IPS-18a (cell line): ENCODE data around the gene GGA1.
"Not testable (repeated sequence)": the region's sequence is repeated elsewhere in the genome, so short reads cannot be mapped to it uniquely, and the experiment has no call there.

Source experiments
- H3K27ac ChIP-seq: one replicate; pipeline ENCODE4 v1.5.1; 2013; ENCODE audit warnings: low read length
- H3K27me3 ChIP-seq: one replicate; pipeline ENCODE4 v1.6.1; 2013; ENCODE audit warnings: mild to moderate bottlenecking, low read length; ENCODE audit not compliant: control insufficient read depth, insufficient read depth
- H3K36me3 ChIP-seq: one replicate; pipeline ENCODE4 v1.6.1; 2013; ENCODE audit warnings: low read depth, low read length; ENCODE audit not compliant: control insufficient read depth
- H3K4me1 ChIP-seq: one replicate; pipeline ENCODE4 v1.6.1; 2013; ENCODE audit warnings: low read depth, low read length; ENCODE audit not compliant: control insufficient read depth
- H3K4me3 ChIP-seq: one replicate; pipeline ENCODE4 v1.5.1; 2013; ENCODE audit warnings: low read length
- H3K9ac ChIP-seq: one replicate; pipeline ENCODE4 v1.6.1; 2013; ENCODE audit warnings: mild to moderate bottlenecking, low read length, moderate library complexity
- H3K9me3 ChIP-seq: one replicate; pipeline ENCODE4 v1.6.1; 2013; ENCODE audit warnings: low read depth, low read length; ENCODE audit not compliant: control insufficient read depth

GGA1 gene

GRCh38 chr22:37578002-37578401 lies 30.6 kb upstream of the GGA1 start:
- no peaks in the 10 kb centered on the region for H3K27me3 ChIP-seq
- no peaks in the 10 kb centered on the region for H3K4me1 ChIP-seq
- no peak overlapping the region for H3K4me3 ChIP-seq
- no peaks in the 10 kb centered on the region for H3K9me3 ChIP-seq
- no peak overlapping the region for H3K9ac ChIP-seq
- no peaks in the 10 kb centered on the region for H3K36me3 ChIP-seq
- no peak overlapping the region for H3K27ac ChIP-seq

- H3K27ac ChIP-seq = no peak overlapping the region
- no peaks in the 10 kb centered on the region for H3K9me3 ChIP-seq
- peaks cover 3% of the 10 kb centered on the region for H3K4me1 ChIP-seq
- no peak overlapping the region for H3K9ac ChIP-seq
- H3K27me3 ChIP-seq = no peaks in the 10 kb centered on the region
- H3K4me3 ChIP-seq = no peak overlapping the region
- H3K36me3 ChIP-seq = no peaks in the 10 kb centered on the region
These were observed 27.1 kb upstream of the GGA1 start for GRCh38 chr22:37581504-37581903.

DNA sequence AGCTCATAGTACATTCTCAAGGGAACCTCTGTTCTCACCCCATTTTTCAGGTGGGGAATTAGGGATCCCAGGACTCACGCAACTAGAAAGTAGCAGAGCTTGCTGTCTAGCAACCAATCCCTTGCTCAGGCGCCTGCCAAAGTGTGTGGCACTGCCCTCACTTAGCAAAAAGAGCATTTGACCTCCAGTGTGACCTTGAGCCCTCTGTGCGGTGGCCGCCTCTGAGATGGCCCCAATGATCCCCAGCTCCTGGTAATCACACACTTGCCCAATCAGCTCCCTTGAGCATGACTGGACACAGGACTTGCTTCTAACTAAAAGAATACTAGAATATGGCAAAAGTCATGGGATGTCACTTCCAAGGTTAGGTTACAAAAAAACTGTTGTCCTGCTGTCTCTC lies 26.1 kb upstream of the GGA1 start:
- Histone ChIP-seq H3K27me3 (no peaks in the 10 kb centered on the region), H3K27ac (no peak overlapping the region), H3K4me3 (no peak overlapping the region), H3K4me1 (peaks cover 3% of the 10 kb centered on the region), H3K36me3 (no peaks in the 10 kb centered on the region), H3K9me3 (no peaks in the 10 kb centered on the region), H3K9ac (no peak overlapping the region)

- H3K4me3 ChIP-seq = no peak overlapping the region
- H3K4me1 ChIP-seq = peaks cover 3% of the 10 kb centered on the region
- no peaks in the 10 kb centered on the region for H3K27me3 ChIP-seq
- no peaks in the 10 kb centered on the region for H3K9me3 ChIP-seq
- H3K27ac ChIP-seq = no peak overlapping the region
- no peaks in the 10 kb centered on the region for H3K36me3 ChIP-seq
- no peak overlapping the region for H3K9ac ChIP-seq
These were observed 20.0 kb upstream of the GGA1 start for GRCh38 chr22:37588546-37589215.

DNA sequence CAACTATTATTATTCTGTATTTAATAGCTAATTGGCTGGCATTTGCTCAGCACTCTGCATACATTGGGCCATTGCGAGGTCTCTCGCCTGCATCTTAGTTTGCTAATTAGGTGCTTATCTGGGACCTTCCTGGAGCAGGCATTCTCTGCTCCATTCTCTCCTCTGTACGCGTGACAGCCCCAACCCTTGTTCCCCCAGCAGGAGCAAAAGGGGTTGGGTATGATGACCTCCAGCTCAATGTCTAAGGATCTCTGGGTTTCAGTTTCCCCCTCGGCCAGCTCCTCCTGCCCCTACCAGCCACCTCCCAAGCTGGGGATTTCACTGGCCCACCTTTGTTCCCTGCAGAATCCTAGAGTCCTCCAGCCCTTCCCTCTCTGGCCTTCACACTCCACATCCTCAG lies 19.0 kb upstream of the GGA1 start:
- Histone ChIP-seq H3K27ac (no peak overlapping the region), H3K4me3 (no peak overlapping the region), H3K9ac (no peak overlapping the region), H3K36me3 (no peaks in the 10 kb centered on the region), H3K9me3 (no peaks in the 10 kb centered on the region), H3K27me3 (no peaks in the 10 kb centered on the region), H3K4me1 (peaks cover 3% of the 10 kb centered on the region)

GRCh38 chr22:37591081-37591480 lies 17.6 kb upstream of the GGA1 start:
- H3K36me3 ChIP-seq, H3K9me3 ChIP-seq, H3K27ac ChIP-seq, H3K4me3 ChIP-seq, H3K4me1 ChIP-seq, H3K9ac ChIP-seq, H3K27me3 ChIP-seq: not testable (repeated sequence)

DNA sequence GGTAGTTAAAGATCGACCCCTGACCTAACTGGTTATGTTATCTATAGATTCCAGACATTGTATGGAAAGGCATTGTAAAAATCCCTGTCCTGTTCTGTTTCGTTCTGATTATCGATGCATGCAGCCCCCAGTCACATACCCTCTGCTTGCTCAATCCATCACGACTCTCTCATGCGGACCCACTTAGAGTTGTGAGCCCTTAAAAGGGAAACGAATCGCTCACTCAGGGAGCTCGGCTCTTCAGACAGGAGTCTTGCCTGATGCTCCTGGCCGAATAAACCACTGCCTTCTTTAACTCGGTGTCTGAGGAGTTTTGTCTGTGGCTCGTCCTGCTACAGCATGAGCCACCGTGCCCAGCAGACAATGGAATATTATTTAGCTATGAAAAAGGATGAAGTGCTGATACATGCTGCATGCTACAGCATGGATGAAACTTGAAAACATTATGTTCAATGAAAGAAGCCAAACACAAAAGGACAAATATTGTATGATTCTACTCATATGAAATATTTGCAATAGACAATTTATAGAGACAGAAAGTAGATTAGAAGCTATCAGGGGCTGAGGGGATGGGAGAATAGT lies 16.7 kb upstream of the GGA1 start:
- no peaks in the 10 kb centered on the region for H3K4me1 ChIP-seq
- no peak overlapping the region for H3K27ac ChIP-seq
- H3K9me3 ChIP-seq = no peaks in the 10 kb centered on the region
- no peak overlapping the region for H3K9ac ChIP-seq
- peak overlapping the region; percentile 26 for H3K4me3 ChIP-seq
- H3K27me3 ChIP-seq = no peaks in the 10 kb centered on the region
- no peaks in the 10 kb centered on the region for H3K36me3 ChIP-seq

DNA sequence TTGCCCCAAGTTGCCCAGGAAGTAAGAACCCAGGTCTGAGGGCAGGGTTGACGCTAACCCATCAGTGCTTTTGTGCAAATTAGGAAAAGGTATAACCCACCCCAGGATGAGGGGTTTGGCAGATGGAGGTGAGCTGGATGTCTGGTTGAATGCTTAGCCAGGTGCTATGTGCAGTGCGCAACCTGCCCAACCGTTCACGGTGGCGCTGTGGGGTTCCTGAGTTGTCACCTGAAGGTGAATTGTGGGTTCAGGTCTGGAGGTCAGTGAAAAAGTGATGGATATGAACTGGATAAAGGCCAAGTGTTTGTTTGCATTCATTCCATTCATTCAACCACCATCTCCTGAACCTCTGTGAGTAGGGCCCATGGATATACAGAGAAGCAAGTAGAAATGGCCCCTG lies 14.4 kb upstream of the GGA1 start:
- H3K27ac ChIP-seq = no peak overlapping the region
- no peaks in the 10 kb centered on the region for H3K36me3 ChIP-seq
- H3K9ac ChIP-seq = no peak overlapping the region
- H3K9me3 ChIP-seq = no peaks in the 10 kb centered on the region
- H3K4me1 ChIP-seq = no peaks in the 10 kb centered on the region
- no peaks in the 10 kb centered on the region for H3K27me3 ChIP-seq
- no peak overlapping the region for H3K4me3 ChIP-seq

- no peak overlapping the region for H3K9ac ChIP-seq
- no peak overlapping the region for H3K27ac ChIP-seq
- peaks cover 7% of the 10 kb centered on the region for H3K4me1 ChIP-seq
- no peaks in the 10 kb centered on the region for H3K36me3 ChIP-seq
- H3K9me3 ChIP-seq = no peaks in the 10 kb centered on the region
- no peaks in the 10 kb centered on the region for H3K27me3 ChIP-seq
- H3K4me3 ChIP-seq = no peak overlapping the region
These were observed 9.5 kb upstream of the GGA1 start for GRCh38 chr22:37599153-37599552.

DNA sequence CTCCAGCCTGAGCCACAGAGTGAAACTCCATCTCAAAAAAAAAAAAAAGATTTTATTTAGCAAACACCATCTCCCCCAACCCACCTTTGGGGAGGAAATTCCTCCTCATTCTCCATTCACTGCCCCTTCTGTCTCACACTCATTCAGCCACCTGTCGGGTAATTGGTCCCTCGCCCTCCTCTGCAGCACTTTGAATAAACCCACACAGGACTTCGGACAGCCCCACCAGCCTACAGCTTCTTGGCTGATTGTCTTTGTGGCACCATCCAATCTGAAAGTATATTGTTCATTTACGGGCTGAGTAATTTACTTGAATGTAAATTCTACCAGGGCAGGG lies 7.5 kb upstream of the GGA1 start:
- Histone ChIP-seq H3K9ac (no peak overlapping the region), H3K27me3 (no peaks in the 10 kb centered on the region), H3K9me3 (no peaks in the 10 kb centered on the region), H3K4me3 (peak overlapping the region; percentile 19), H3K27ac (no peak overlapping the region), H3K36me3 (no peaks in the 10 kb centered on the region), H3K4me1 (peaks cover 7% of the 10 kb centered on the region)

DNA sequence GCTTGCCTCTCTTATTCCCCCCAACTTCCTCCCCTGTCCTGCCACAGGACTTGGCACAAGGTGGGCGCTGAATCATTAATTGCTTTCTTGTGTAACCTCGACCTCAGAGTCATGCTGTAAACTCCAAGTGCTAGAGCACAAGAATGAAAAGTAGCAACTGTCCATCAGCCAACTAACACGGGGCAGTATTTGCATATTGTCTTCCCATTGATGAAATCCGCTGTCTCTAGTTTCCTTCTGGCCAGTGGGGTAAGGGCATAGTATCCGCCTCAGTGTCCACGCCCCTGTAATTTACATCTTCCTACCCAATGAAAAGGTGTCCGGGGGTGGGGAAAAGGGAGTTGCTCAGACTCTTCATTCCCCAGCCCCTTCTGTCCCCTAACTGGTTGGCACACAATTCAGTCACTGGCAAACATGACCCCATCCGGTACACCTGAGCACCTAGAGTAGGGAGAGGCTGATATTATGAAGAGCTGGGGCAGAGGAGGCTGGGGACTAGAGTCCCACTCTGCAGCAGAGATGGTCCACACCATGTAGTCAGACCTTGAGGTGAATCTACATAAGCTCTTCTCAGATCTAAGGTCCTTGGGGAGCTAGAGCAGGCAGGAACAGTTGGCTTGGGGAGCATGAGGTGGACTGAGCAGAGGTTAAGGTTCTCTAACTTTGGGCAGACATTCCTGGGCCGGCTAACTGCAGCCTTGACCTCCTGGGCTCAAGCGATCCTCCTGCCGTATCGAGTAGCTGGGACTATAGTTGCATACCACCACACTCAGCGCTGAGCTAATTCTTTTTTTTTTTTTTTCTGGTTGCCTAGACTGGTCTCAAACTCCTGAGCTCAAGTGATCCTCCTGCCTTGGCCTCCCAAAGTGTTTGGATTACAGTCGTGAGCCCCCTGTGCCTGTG lies 6.8 kb upstream of the GGA1 start:
- no peak overlapping the region for H3K9ac ChIP-seq
- H3K36me3 ChIP-seq = no peaks in the 10 kb centered on the region
- H3K4me1 ChIP-seq = peaks cover 7% of the 10 kb centered on the region
- no peaks in the 10 kb centered on the region for H3K9me3 ChIP-seq
- H3K27ac ChIP-seq = no peak overlapping the region
- peak overlapping the region; percentile 19 for H3K4me3 ChIP-seq
- H3K27me3 ChIP-seq = no peaks in the 10 kb centered on the region
